ENCODE data around the gene MROH9. TPM values are rescaled to one million over a fixed set of nuclear protein-coding genes. Genes with fewer than 3 reads are reported as not detected.
"Not testable (repeated sequence)": the region's sequence is repeated elsewhere in the genome, so short reads cannot be mapped to it uniquely, and the experiment has no call there.

The MROH9 gene
- total RNA-seq, 1 donor from 2014 or later: not detected

DNA sequence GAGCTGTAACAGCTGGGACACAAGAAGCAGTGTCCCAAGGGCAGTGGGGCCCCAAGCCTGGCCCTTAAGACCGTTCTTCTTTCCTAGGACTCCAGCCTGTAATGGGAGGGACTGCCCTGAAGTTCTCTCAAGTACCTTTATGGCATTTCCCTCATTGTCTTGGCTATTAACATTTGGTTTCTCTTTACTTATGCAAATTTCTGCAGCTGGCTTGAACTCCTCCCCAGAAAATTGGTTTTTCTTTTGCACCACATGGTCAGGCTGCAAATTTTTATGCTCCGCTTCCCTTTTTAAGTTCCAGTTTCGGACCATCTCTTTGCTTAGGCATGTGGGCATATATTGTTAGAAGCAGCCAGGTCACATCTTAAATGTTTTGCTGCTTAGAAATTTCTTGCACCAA is 3.1 kb upstream of the MROH9 start:
- intact Hi-C loops (cut with micrococcal nuclease): no loop called here
- ChIA-PET POLR2A (no interaction called here), CTCF (interaction anchor here (0.9 kb wide), 1 partner anchor 11 kb away, joined by 3 read pairs; no protein-coding TSS in a partner anchor)
- Mint-ChIP-seq H3K36me3 (ENCODE audit: low read depth) (no peaks in the 10 kb centered on the region), H3K27ac (no peak overlapping the region), H3K4me3 (no peak overlapping the region), H3K4me1 (peaks cover 3% of the 10 kb centered on the region), H3K9me3 (no peaks in the 10 kb centered on the region), H3K27me3 (peaks cover 3% of the 10 kb centered on the region)
- ATAC-seq (ENCODE audit: low read depth) (no peak), DNase-seq (no peak)
- TF ChIP-seq, protein P1, sequence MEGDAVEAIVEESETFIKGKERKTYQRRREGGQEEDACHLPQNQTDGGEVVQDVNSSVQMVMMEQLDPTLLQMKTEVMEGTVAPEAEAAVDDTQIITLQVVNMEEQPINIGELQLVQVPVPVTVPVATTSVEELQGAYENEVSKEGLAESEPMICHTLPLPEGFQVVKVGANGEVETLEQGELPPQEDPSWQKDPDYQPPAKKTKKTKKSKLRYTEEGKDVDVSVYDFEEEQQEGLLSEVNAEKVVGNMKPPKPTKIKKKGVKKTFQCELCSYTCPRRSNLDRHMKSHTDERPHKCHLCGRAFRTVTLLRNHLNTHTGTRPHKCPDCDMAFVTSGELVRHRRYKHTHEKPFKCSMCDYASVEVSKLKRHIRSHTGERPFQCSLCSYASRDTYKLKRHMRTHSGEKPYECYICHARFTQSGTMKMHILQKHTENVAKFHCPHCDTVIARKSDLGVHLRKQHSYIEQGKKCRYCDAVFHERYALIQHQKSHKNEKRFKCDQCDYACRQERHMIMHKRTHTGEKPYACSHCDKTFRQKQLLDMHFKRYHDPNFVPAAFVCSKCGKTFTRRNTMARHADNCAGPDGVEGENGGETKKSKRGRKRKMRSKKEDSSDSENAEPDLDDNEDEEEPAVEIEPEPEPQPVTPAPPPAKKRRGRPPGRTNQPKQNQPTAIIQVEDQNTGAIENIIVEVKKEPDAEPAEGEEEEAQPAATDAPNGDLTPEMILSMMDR (IDR thresholded peaks at IDR 0.05): no peak

DNA sequence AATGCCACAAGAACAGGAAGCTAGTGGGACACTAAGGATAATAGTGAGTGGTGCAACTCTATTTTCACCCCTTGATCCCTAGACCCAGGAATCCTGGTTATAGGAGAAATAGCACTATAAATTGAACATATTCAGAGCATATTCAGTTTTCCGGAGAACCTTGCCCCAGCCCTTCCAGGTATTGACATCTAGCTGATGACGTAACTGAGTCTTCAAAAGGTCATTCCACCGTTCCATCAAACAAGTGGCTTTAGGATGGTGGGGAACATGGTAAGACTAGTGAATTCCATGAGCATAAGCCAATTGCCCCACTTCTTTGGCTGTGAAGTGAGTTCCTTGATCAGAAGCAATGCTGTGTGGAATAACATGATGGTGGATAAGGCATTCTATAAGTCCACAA is 2.9 kb downstream of the MROH9 start:
- POLR2A ChIA-PET: no interaction called here
- Mint-ChIP-seq H3K4me1 (no peaks in the 10 kb centered on the region), H3K27me3 (peaks cover 6% of the 10 kb centered on the region), H3K9me3 (no peaks in the 10 kb centered on the region), H3K36me3 (ENCODE audit: low read depth) (no peaks in the 10 kb centered on the region), H3K4me3 (no peak overlapping the region), H3K27ac (no peak overlapping the region)
- DNase-seq (no peak), ATAC-seq (ENCODE audit: low read depth) (no peak)
- TF ChIP-seq, protein P1 (IDR thresholded peaks at IDR 0.05): no peak
- intact Hi-C loops (cut with micrococcal nuclease): no loop called here
- CTCF ChIA-PET: interaction anchor here (0.9 kb wide), 1 partner anchor 9 kb away, joined by 3 read pairs; no protein-coding TSS in a partner anchor

DNA sequence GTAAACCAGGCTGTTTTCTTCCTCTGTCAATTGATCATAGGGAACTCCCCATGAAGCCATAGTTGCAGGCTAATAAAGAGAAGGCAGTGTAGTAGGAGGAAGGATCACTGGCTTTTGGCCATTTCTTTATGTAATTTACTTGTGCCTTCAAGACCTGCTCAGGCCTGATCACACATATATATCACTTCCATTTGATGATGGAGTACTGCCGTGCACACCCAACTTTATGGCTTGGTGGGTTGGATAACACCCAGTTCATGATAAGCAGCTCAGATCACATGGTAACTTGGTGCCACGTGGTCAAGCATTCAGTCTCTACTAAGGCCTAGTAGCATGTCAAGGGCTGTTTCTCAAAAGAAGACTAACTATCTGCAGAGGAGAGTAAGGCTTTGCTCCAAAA is 4.1 kb downstream of the MROH9 start:
- Mint-ChIP-seq H3K27me3 (peaks cover 4% of the 10 kb centered on the region), H3K4me3 (no peak overlapping the region), H3K27ac (no peak overlapping the region), H3K36me3 (ENCODE audit: low read depth) (no peaks in the 10 kb centered on the region), H3K9me3 (no peaks in the 10 kb centered on the region), H3K4me1 (no peaks in the 10 kb centered on the region)
- DNase-seq (no peak), ATAC-seq (ENCODE audit: low read depth) (no peak)
- ChIA-PET POLR2A (no interaction called here), CTCF (no interaction called here)
- TF ChIP-seq, protein P1 (IDR thresholded peaks at IDR 0.05): no peak
- intact Hi-C loops (cut with micrococcal nuclease): no loop called here

DNA sequence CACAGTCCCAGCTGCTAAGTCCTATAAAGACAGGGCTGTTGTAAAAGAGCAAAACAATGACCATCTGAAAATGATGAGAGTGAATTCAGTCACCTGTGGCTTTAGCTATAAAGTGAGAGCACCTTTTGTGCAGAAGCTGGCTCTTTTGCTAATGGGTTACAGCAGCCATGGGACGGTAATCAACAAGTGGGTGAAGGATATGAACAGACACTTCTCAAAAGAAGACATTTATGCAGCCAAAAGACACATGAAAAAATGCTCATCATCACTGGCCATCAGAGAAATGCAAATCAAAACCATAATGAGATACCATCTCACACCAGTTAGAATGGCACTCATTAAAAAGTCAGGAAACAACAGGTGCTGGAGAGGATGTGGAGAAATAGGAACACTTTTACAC is 16.4 kb downstream of the MROH9 start:
- CTCF ChIA-PET; intact Hi-C loops (cut with micrococcal nuclease); DNase-seq; POLR2A ChIA-PET; ATAC-seq (ENCODE audit: low read depth); H3K9me3 Mint-ChIP-seq; H3K36me3 Mint-ChIP-seq (ENCODE audit: low read depth); H3K27ac Mint-ChIP-seq; H3K4me3 Mint-ChIP-seq; H3K4me1 Mint-ChIP-seq; H3K27me3 Mint-ChIP-seq: not testable (repeated sequence)

DNA sequence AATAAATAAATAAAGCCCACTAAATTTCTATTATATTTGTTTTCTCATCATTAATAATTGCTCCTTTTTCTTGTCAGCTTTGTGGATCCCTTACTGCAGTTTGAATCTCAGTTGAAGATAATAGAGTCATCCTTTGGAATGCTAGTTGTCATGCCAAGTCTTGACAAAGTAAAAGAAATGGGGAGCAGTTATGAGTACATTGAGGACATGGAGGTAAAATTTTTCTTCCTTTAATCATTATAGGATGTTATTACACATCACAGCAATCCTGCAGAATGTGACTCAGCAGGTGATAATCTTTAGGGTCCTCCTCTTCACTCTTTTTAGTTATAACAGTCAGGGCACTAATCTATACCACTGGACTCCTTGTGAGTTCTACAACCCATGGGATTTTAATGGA is 24.1 kb downstream of the MROH9 start:
- Mint-ChIP-seq H3K27ac (no peak overlapping the region), H3K9me3 (peaks cover 3% of the 10 kb centered on the region), H3K27me3 (peaks cover 2% of the 10 kb centered on the region), H3K4me1 (no peaks in the 10 kb centered on the region), H3K4me3 (no peak overlapping the region), H3K36me3 (ENCODE audit: low read depth) (no peaks in the 10 kb centered on the region)
- ATAC-seq (ENCODE audit: low read depth): no peak
- POLR2A ChIA-PET: no interaction called here
- no peak for DNase-seq
- TF ChIP-seq, protein P1 (IDR thresholded peaks at IDR 0.05): no peak
- CTCF ChIA-PET: no interaction called here
- intact Hi-C loops (cut with micrococcal nuclease): no loop called here

DNA sequence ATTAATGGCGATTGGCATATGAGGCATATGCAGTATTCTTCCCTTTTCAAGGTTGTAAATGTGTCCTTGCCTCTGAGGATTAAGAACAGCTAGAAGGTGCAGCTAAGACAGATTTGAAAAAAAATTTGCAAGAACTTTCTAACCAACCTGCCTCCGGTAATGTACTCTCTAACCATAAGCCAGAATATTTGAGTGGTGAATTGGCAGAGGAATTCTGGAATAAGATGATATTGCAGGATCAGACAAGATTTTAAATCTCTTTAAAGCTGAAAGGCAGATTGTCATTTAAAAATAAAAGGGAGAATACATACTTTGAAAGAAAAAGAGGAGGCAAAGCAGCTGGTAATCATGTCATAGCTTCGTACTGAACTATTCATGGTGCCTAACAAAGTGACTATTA is 29.2 kb downstream of the MROH9 start:
- ChIA-PET POLR2A (no interaction called here), CTCF (interaction anchor here (0.8 to 4.9 kb wide), 2 partner anchors 192 to 349 kb away, joined by 3 to 74 read pairs; partner anchors contain the start of gene FMO4)
- intact Hi-C loops (cut with micrococcal nuclease): no loop called here
- Mint-ChIP-seq H3K4me3 (no peak overlapping the region), H3K27me3 (peaks cover 2% of the 10 kb centered on the region), H3K9me3 (no peaks in the 10 kb centered on the region), H3K4me1 (no peaks in the 10 kb centered on the region), H3K36me3 (ENCODE audit: low read depth) (no peaks in the 10 kb centered on the region), H3K27ac (no peak overlapping the region)
- DNase-seq: no peak
- TF ChIP-seq, protein P1 (IDR thresholded peaks at IDR 0.05): no peak
- no peak for ATAC-seq (ENCODE audit: low read depth)
